Activated B cell treated with CpG ODN at 0.5 μM for 24 hours (primary cell): ENCODE results near the gene RAVER2. TPM values are rescaled to one million over a fixed set of nuclear protein-coding genes. Genes with fewer than 3 reads are reported as not detected.

Source experiments
- ATAC-seq: fragments of 200-7000 bp; cut with Tn5 transposase; one replicate; pipeline ENCODE4 v1.10.0; 2021; ENCODE audit warnings: low read depth, mild to moderate bottlenecking, moderate library complexity
- CTCF ChIA-PET: fragments of 350-600 bp; sonication (Branson Sonifier 250); formaldehyde crosslinking; loops from one replicate; lab custom pipeline; 2021; ENCODE audit warnings: antibody characterized with exemption; lab: Charles Lee
- POLR2A ChIA-PET: fragments of 350-600 bp; sonication (Branson Sonifier 250); formaldehyde crosslinking; loops from one replicate; lab custom pipeline; 2021; ENCODE audit warnings: antibody characterized with exemption; lab: Charles Lee
- DNase-seq: peaks from one replicate; pipeline ENCODE4 v3.0.0; 2022
- H3K27ac Mint-ChIP-seq: one replicate; pipeline ENCODE4 v1.8.0; 2020; ENCODE audit warnings: mixed read lengths
- H3K27me3 Mint-ChIP-seq: one replicate; pipeline ENCODE4 v1.8.0; 2021; ENCODE audit warnings: mixed read lengths
- H3K36me3 Mint-ChIP-seq: one replicate; pipeline ENCODE4 v1.8.0; 2021; ENCODE audit warnings: low read depth, mixed read lengths
- H3K4me1 Mint-ChIP-seq: one replicate; pipeline ENCODE4 v1.8.0; 2021; ENCODE audit warnings: mixed read lengths
- H3K4me3 Mint-ChIP-seq: one replicate; pipeline ENCODE4 v1.8.0; 2020; ENCODE audit warnings: mild to moderate bottlenecking, mixed read lengths
- H3K9me3 Mint-ChIP-seq: one replicate; pipeline ENCODE4 v1.8.0; 2020; ENCODE audit warnings: mixed read lengths
- CTCF ChIP-seq: fragments of 200-600 bp; IDR thresholded peaks from one replicate; pipeline ENCODE4 v1.8.0; 2022; ENCODE audit warnings: antibody characterized with exemption, mild to moderate bottlenecking
- intact Hi-C: fragments of 100-400 bp; cut with micrococcal nuclease; formaldehyde crosslinking; loops from one replicate; pipeline ENCODE4 v1.15.1; 2024
- total RNA-seq: library from RNA; stranded (reverse); gene quantifications from 2 replicates; pipeline ENCODE4 v1.2.3, GENCODE V29; 2022

The RAVER2 gene
- total RNA-seq, 1 donor from 2014 or later: 1.2 TPM

- intact Hi-C loops: no loop called here
- ChIA-PET CTCF (no interaction called here), POLR2A (interaction anchor here (0.7 kb wide), 1 partner anchor 842 kb away, joined by 3 read pairs; no protein-coding TSS in a partner anchor)
- Mint-ChIP-seq H3K27ac (no peak overlapping the region), H3K36me3 (peaks cover 95% of the 10 kb centered on the region), H3K4me1 (peaks cover 8% of the 10 kb centered on the region), H3K9me3 (no peaks in the 10 kb centered on the region), H3K27me3 (no peaks in the 10 kb centered on the region), H3K4me3 (no peak overlapping the region)
- no peak for TF ChIP-seq CTCF
- DNase-seq: no peak
- no peak for ATAC-seq
Observed at GRCh38 chr1:64848803-64849202, 103.9 kb downstream of the RAVER2 start.

- H3K27ac Mint-ChIP-seq: peak overlapping the region; percentile 51
- TF ChIP-seq CTCF: no peak
- CTCF ChIA-PET: no interaction called here
- DNase-seq (no peak), ATAC-seq (no peak)
- no peak overlapping the region for H3K4me3 Mint-ChIP-seq
- POLR2A ChIA-PET: no interaction called here
- no peaks in the 10 kb centered on the region for H3K9me3 Mint-ChIP-seq
- no peaks in the 10 kb centered on the region for H3K27me3 Mint-ChIP-seq
- peaks cover 95% of the 10 kb centered on the region for H3K36me3 Mint-ChIP-seq
- H3K4me1 Mint-ChIP-seq: peaks cover 8% of the 10 kb centered on the region
- intact Hi-C loops: no loop called here
Observed at GRCh38 chr1:64849942-64850341, 105.1 kb downstream of the RAVER2 start.

DNA sequence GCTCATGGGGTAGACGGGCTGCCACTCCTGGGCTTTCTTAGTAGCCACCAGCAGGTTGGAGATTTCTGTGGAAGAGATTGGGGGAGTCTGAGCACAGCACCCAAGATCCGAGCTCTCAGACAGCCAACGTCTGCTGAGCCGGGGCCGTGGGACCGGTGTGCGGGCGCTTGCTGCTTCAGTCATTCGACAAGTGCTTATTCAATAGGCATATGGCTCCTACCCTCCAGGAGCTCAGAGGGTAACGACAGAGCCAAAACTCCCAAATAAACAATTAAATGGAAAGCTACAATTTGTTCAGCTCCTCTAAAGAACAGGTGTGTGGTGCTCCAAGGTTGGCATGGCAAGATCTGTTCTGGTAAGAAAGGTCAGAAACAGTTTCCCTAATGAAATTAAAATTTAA is 106.0 kb downstream of the RAVER2 start:
- TF ChIP-seq CTCF: no peak
- POLR2A ChIA-PET: interaction anchor here (1.1 kb wide), 1 partner anchor 115 kb away, joined by 4 read pairs; the partner anchor contains the start of gene JAK1
- Mint-ChIP-seq H3K36me3 (peaks cover 98% of the 10 kb centered on the region), H3K9me3 (no peaks in the 10 kb centered on the region), H3K27ac (no peak overlapping the region), H3K4me1 (peaks cover 8% of the 10 kb centered on the region), H3K27me3 (no peaks in the 10 kb centered on the region), H3K4me3 (no peak overlapping the region)
- CTCF ChIA-PET: interaction anchor here (1.4 kb wide), 2 partner anchors 11 to 224 kb away, joined by 3 read pairs; no protein-coding TSS in a partner anchor
- ATAC-seq: no peak
- no peak for DNase-seq
- intact Hi-C loops: no loop called here

DNA sequence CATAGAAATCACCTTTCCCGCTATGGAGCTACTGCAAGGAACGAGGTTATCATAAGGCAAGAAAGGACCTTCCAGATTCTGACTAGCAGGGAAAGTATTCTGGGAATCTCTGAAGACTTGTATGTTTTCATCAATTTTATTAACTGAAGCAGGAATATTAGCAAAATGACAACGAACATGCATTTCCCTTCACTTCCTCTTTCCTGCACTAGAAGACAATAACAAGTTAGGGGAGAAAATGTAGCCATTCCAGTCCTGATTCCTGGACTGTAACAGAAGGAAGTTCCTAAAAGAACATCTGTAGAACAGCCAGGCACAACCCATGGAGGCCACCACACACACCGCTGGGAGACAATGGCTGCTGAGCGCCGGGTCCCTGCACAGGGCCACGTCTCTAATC is 106.8 kb downstream of the RAVER2 start:
- ChIA-PET CTCF (interaction anchor here (1.4 kb wide), 2 partner anchors 10 to 223 kb away, joined by 3 read pairs; no protein-coding TSS in a partner anchor), POLR2A (interaction anchor here (1.1 kb wide), 1 partner anchor 114 kb away, joined by 4 read pairs; the partner anchor contains the start of gene JAK1)
- no peak overlapping the region for H3K4me3 Mint-ChIP-seq
- intact Hi-C loops: no loop called here
- DNase-seq: no peak
- no peak overlapping the region for H3K27ac Mint-ChIP-seq
- no peaks in the 10 kb centered on the region for H3K27me3 Mint-ChIP-seq
- no peaks in the 10 kb centered on the region for H3K9me3 Mint-ChIP-seq
- peaks cover 8% of the 10 kb centered on the region for H3K4me1 Mint-ChIP-seq
- peaks cover 98% of the 10 kb centered on the region for H3K36me3 Mint-ChIP-seq
- ATAC-seq: no peak
- no peak for TF ChIP-seq CTCF

GRCh38 chr1:64854674-64855073 is 109.8 kb downstream of the RAVER2 start:
- ATAC-seq (no peak), DNase-seq (no peak)
- no peaks in the 10 kb centered on the region for H3K27me3 Mint-ChIP-seq
- no peak for TF ChIP-seq CTCF
- H3K9me3 Mint-ChIP-seq: no peaks in the 10 kb centered on the region
- no peak overlapping the region for H3K4me3 Mint-ChIP-seq
- peaks cover 14% of the 10 kb centered on the region for H3K4me1 Mint-ChIP-seq
- intact Hi-C loops: no loop called here
- peak overlapping the region; percentile 7 for H3K27ac Mint-ChIP-seq
- H3K36me3 Mint-ChIP-seq: peaks cover 99% of the 10 kb centered on the region
- ChIA-PET CTCF (no interaction called here), POLR2A (no interaction called here)
